Measurements from ENCODE around the gene FADS2.

- TF ChIP-seq POLR2A (IDR thresholded peaks at IDR 0.05) (no peak), CTCF (IDR thresholded peaks at IDR 0.05) (no peak)
These were observed 80.0 kb downstream of the FADS2 start for GRCh38 chr11:61907871-61908729.
